ENCODE results near the gene GLTP.

Gene GLTP

DNA sequence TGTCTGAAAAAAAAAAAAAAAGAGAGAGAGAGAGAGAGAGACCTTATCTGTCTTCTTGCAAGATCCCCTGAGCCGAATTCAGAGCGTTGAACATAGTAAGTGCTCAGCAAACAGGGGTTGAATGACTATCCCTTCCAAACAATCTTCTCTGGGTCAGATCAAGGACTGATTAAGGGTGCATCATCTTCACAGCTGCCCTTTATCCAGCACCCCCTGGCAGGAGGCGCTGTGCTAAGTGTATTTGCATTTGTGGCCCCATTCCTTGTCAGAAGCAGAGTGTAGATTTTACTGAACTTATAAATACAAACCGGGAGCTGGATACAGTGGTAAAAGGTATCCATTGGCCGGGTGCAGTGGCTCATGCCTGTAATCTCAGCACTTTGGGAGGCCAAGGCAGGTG is 38.3 kb downstream of the GLTP start:
- DNase-seq (ENCODE audit: low read depth) = no peak

DNA sequence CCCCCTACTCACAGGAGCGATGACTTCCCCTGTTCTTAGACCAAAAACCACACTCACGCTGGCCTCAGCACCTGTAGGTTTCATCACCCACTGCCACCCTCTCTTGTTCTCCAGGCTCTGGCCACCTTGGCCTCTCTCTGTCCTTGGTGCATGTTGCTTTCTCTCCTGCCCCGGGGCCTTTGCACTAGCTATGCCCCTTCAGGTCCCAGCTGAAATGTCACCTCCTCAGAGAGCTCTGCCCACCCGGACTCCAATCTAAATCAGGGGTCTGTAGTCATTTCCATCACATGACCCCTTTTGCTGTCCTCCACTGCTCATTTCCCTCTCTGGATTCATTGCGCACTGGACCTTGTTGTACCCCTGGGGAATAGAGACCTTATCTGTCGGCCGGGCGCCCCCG is 39.0 kb downstream of the GLTP start:
- DNase-seq (ENCODE audit: low read depth) = no peak

DNA sequence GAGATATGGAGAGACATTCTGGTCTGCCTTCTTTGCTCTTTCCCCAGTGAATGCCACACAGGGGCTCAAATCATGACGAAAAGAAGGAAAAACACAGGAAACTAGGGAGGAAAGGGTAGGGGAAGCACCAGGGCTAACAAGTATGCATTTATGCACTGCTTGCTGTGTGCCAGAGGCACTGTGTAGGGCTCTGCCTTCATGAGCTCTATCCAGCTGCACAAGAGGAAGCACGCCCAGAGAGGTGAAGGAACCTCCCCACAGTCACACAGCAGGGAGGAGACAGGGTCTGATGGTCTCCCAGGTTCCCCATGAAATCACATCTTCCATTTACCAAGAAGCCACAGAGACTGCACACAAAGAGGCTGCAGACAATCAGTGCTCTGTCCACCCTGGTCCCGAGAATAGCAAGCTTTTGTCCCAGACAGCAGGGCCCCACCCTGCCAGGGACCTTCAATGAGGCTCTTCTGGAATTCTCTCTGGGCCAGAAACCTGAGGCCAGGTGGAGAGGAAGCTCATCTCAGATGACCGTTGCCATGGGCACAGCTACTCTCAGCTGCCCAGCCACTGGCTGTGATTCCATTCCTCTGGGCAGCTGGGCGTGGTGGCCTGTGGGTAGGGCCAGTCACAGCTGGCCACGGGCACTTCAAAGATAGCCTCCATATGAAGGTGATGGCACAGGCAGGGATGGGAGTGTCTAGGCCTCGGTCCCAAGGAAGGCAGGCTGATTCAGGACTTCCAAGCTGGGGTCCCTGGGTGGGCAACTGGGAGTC is 39.9 kb downstream of the GLTP start:
- no peak for DNase-seq (ENCODE audit: low read depth)

DNA sequence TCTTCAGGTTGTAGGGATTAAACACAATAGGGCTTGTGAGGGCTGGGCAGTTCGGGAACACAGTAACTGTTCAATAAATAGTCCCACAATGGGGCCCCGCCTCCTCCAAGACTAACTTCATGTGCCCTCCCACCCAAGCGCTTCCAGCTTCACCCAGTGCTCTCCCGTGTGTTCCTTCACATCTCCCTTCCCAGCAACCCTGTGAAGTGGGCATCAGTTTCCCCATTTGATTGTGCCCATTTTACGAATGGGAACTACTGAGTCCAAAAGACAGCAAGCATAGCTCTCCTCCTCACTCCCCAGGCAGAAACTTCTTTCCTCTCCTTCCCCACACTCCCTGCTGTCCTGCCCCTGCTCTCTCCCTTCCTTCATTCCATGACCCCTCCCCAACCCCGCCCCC is 40.9 kb downstream of the GLTP start:
- no peak for DNase-seq (ENCODE audit: low read depth)

DNA sequence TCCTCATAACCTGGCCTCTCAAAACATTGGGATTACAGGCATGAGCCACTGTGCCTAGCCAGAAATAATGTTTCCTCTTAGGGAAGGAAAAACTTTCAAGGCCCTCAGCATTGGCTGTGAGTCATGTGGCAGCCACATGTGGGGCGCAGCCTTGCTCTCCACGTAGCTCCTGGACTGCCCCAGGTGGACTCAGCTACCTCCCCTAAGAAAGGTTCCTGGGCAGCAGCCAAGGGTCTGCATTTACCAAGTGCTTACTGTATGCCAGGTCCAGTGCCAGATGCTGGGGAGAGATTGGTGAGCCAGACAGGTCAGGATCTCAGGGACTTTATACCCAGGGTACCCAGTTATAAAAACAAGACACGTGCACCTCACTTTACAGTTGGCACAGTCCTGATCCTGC is 43.4 kb downstream of the GLTP start:
- no peak for DNase-seq (ENCODE audit: low read depth)

DNA sequence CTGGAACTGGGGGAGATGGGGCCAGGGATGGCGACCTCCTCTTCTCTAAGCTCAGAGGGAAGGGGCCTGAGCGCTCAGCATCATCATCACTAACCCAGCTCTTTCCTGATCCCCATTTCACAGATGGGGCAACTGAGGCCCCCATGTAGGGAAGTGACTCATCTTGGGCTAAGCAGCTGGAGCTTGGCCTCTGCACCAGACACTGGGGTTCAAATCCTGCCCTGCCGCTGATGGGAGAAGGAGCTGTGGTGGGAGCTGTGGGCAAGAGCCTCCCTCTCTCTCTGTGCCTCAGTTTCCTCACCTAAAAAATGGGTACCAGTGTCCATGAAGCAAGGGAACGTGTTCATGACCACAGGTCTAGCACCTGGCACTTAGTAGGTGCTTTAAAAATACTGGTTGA is 44.5 kb downstream of the GLTP start:
- no peak for DNase-seq (ENCODE audit: low read depth)

DNA sequence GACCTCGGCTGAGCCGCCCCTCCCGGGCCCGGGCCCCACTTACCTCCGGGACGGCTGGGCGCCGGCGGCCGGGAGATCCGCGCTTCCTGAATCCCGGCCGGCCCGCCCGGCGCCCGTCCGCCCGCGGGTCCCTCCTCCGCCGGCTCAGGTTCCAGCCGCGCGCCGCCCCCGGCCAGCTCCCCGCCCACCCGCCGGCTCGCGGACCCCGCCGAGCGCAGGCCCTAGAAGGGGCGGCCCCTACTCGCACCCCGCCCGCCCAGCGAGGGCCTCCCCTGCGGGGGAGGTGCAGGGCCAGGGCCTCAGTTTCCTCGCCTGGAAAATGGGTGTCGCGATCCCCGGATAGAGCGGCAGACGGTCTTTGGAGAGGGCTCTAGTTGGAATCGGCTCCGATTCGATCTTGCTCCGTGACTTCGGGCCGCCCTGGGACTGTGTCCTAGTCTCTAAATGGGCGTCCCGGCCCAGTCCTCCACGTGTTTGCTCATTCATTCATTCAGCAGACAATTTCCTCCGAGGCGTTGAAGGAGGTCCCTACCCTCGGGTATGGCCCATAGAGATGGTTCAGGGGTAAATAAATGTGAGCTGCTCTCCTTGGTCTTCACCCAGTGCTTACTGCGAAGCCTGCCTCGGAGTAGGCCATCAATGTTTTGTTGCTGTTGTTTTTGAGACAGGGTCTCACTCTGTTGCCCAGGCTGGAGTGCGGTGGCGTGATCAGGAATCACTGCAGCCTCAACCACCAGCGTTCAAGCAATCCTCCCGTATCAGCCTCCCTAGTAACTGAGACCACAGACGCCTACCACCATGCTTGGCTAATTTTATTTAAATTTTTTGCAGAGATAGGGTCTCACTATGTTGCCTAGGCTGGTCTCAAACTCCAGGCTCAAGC is 46.8 kb downstream of the GLTP start, which contains the start of gene TRPV4:
TSS of gene TRPV4 (minus strand) at position 92 of the 883 bp plus-strand sequence. CDS start 18,602 bp downstream, outside the sequence.
- DNase-seq (ENCODE audit: low read depth) = no peak

DNA sequence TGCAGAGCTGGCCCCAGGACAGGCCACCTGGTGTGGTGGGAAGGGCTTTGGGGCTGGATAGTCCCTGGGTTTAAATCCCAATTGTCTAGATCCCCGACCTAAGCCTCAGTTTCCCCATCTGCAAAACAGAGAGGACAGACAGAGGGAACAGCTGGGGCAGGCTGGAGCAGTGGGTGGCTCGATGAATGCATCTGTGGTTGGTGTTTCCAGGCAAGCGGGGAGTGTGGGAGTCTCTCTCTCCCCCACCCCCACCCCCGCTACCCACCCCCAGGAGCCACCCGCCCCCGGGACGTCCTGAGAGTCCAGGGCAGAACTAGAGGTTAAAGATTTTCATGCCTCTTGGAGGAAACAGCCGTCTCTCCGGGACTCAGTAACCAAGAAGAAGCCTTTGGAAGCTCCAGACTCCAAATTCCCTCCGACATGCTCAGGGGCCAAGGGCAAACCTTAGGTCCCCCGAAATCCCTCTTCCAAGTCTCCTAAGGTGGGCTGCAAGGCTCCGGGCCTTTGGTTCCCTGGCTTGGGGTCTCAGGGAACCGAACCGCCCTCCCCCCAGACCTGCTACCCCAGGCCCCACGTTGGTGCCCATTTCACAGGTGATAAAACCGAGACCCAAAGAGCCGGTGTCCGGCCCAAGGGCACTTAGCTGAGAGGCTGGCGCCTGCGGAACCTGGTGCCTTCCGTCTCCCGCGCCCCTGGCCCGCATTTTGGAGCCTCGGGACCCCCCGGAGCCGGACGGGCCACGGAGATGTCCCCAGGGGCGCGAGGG is 47.6 kb downstream of the GLTP start:
- DNase-seq (ENCODE audit: low read depth) = no peak

DNA sequence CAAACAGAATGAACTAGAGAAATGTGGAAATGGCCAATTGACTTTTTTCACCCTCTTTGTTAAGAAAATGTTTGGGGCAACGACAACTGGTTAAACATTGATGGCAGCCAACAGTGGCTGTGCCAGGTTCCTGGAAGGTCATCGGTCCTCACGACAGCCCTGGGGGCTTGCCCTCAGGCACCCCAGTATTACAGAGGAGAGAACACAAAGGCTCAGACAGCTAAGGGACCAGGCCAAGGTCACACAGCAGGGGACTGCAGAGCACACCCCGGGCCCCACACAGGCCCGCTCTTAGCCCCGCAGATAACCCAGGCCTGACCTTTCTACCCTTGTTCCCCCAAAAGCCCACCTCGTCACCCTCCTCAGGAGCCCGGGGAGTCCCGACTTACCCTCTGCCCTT is 48.4 kb downstream of the GLTP start:
- no peak for DNase-seq (ENCODE audit: low read depth)

DNA sequence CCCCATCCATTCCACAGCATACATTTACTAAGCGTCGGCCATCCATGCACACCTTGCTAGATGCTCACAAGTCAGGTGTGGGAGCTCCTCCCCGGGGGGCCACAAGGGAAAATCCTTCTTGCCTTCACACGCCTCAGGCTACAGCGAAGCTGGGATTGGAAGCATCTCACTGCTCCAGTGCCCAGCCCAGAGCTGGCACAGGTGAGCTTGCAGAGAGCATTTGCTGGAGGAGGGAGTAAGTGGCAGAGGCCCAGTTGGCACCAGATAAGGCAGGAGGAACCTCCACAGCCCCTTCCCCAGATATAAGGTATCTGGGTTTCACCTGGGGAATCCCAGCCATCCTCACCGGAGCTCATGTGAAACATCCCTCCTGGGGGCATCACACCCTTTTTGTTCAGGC is 49.0 kb downstream of the GLTP start:
- DNase-seq (ENCODE audit: low read depth) = no peak

DNA sequence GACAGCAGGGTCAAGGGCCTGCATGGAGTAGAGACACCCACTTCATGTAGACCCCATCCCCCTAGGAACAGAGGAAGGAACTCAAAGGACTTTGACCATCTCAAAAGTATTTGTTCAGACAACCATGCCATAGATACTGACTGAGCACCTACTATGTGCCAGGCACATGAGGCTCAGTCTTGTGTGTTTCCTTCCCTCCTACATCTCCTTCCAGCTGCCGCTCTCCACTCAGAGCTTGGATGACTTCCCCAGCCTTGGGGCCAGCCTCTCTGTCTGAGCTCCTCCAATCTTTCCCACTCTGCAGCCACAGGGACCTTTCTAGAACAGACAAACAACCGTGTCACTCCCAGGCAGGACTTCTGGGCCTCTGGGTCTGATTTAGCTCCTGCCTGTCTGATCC is 49.6 kb downstream of the GLTP start:
- no peak for DNase-seq (ENCODE audit: low read depth)

DNA sequence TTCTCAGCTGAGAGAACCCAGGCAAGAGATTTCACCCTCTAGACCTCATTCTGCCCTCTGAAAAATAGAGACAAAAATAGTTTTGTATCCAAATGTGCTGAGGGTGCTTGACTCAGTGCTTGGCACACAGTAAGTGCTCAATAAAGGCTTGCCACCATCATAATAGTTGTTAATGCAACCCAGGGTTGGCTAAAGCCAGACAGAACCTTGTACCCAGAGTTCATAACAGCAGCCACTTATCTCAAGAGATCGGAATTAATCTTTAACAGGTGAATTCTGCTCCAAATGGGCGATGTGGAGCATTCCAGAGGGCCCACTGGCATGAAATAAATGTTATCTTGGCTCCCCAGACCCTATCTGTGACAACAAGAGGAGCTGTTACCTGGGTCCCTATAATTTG is 50.1 kb downstream of the GLTP start:
- no peak for DNase-seq (ENCODE audit: low read depth)

DNA sequence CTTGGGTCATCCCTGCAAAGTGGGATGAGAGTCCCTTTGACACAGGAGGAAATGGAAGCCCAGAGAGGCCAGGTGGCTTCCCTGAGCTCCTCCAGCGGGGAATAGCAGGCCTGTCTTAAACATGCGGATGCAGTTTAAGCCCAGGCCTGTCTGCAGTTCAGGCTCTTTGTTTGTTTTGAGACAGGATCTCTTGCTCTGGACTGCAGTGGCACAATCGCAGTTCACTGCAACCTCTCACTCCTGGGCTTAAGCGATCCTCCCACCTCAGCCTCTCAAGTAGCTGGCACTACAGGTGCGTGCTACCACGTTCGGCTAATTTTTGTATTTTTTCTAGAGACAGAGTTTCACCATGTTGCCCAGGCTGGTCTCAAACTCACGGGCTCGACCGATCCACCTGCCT is 50.7 kb downstream of the GLTP start:
- DNase-seq (ENCODE audit: low read depth) = no peak

DNA sequence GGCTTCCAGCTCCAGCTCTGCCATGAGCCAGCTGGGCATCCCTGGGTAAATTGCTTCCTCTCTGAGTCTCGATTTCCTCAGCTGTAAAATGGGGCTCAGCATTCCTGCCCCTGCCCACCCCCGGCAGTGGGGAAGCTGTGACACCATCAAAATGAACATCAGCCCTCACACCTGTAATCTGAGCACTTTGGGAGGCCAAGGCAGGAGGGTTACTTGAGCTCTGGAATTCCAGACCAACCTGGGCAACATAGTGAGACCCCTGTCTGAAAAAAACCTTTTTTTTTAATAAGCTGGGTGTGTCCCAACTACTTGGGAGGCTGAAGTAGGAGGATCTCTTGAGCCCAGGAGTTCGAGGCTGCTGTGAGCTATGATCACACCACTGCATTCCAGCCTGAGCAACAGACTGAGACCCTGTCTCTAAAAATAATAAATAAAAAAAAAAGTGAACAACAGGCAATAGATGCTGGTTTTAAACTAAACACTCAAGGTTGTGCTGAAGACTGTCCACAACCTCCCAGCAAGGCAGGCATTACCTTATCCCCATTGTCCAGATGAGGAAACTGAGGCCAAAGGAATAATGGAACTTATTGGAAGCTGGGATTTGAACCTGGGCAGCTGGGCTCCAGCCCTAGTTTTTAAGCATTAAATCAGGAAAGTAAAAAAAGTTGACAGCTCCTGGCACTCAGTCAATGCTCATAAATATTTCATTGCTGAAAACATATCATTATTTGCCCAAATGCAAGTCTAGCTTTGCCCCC is 51.4 kb downstream of the GLTP start:
- no peak for DNase-seq (ENCODE audit: low read depth)

DNA sequence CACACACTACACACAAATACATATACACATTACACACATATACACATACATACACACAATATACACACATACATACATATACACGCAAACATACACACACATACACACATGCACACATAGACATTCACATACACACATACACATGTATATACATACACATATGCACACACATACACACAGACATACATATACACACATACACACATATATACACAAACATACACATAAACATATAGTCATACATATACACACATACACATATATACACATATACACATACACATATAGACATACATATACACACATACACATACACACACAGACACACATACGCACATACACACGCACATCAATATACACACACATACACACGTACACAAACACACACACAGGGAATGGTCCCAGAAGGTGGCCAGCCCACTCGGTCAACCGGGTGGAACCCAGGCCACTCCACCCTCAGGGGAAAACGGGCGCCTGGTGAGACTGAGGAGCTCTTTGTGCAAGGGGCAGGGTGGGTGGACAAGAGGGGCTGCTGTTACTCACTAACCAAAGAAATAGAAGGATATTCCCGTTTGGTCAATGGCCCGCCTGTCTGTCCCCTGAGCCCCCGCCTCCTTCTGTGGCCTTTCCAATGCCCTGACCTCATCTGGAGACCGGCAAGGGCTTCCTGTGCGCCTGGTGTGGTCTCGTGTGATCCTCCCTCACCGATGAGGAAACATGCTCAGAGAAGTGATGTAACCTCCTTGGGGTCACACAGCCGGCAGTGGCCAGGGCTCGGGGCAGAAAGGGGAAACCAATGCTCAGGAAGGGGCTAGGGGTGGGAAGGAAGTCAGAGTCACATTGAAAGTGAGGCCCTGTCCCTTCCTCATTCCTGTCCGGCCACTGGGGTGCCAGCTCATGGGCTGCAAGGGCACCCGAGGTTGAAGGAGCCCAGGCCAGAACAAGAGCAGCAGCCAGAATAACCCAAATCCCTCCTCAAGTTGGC is 52.5 kb downstream of the GLTP start:
- no peak for DNase-seq (ENCODE audit: low read depth)

DNA sequence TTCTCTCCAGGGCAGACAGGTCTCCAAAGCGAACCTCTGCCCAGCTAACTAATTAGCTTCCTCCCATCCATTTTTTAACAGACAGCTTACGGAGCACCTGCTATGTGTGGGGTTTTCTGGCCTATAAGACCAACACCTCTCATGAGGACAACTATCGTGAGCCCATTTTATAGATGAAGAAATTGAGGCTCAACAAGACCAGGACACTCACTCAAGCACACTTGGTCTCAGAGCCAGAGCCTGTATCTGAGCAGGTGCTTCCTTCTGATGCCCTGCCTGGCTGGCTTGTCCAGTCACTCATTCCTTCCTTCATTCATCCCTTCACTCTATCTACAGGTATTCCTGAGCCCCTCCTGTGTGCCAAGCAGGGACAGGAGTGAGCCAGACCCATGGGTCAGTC is 53.3 kb downstream of the GLTP start:
- no peak for DNase-seq (ENCODE audit: low read depth)

DNA sequence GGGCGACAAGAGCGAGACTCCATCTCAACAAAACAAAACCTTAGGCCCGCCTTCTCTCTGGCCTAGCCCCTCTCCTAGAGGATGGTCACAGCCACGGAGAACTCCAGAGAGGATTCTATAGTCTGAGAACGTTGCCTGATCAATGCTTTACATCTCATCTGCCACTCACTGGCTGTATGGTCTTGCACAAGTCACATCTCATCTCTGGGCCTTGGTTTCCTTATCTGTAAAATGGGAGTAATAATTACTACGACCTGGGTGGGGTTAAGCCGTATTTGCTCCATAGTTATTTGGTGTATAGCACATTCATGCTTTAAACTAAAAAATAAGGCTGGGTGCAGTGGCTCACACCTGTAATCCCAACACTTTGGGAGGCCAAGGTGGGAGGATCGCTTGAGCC is 55.6 kb downstream of the GLTP start:
- no peak for DNase-seq (ENCODE audit: low read depth)

DNA sequence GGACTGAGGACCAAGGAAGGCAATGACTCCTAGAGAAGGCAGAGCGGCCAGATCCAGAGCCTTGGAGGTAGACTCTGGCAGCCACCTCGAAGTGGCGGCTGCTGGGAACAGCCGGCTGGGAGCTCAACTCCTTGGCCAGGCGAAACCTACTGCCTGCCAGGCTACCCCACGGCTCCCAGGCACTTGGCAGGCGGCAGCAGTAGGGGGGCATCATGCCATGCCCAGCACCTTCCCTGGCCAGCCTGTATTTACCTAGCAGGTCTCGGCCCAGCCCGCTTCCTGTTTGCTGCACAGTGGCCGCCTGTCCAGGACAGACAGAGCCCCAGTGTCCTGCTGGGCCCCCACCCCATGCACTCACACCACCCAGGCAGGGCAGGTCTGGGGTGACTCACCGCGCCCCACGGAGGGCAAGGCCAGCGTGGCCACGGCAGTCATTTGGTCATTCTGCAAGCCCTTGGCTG is 57.4 kb downstream of the GLTP start:
- DNase-seq (ENCODE audit: low read depth) = no peak

DNA sequence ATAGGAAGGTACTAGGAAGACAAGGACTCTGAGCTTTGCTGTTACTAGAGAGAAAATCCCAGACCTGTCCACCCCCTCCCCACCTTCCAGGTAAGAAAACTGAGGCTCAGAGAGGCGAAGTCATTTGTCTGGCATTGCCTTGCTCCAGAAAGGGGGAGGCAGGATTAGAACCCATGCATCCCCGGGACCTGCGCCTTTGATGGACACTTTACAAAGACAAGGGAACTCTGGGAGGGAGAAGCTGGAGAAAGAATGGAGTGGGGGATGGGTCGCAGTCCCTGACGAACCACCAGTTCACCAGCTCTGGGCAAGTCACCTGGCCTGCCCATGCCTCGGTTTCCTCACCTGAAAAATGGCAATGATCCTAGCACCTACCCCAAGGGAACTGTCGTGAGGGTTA is 57.9 kb downstream of the GLTP start:
- no peak for DNase-seq (ENCODE audit: low read depth)

DNA sequence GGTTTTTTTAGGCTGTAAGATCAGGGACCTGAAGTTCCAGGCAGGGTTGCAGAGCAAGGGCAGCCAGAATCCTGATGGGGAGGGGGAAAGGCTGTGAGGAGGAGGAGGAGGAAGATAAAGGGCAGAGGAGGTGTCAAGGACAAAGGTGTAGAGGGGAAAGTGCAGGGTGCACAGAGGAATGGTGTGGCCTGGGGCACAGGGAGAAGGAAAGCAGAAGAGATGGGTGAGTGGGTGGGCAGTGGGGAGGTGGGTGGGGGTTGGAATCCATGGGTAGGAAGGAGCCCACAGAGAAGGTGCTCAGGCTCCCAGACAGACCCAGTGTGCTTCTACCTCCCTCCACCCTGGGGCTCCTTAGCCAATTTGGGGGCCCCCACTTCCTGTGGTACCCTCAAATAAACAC is 58.4 kb downstream of the GLTP start:
- DNase-seq (ENCODE audit: low read depth) = no peak
